Fibroblast of villous mesenchyme (primary cell): ENCODE measurements around the gene YIPF5. TPM values are rescaled to one million over a fixed set of nuclear protein-coding genes. Genes with fewer than 3 reads are reported as not detected.
A peak's percentile ranks its signal among the peaks of the same experiment; 100 is the strongest.

Source experiments
- DNase-seq: peaks from one replicate; pipeline ENCODE4 v3.0.0-alpha.2; 2010; ENCODE audit warnings: low read depth
- H3K4me3 ChIP-seq: 2 replicates; pipeline ENCODE4 v1.5.1; 2011; ENCODE audit warnings: low read depth, mild to moderate bottlenecking, low read length
- CTCF ChIP-seq: IDR thresholded peaks from 2 replicates; pipeline ENCODE4 v1.5.1; 2012; ENCODE audit warnings: low read depth, mild to moderate bottlenecking, low read length; ENCODE audit not compliant: insufficient read depth
- total RNA-seq: library from RNA; depleted of rRNA; stranded (reverse); fragments of >200 nt; gene quantifications from 2 replicates; pipeline ENCODE4 v1.2.3, GENCODE V29; 2012

Gene YIPF5
- total RNA-seq, 1 donor, result 160 TPM

GRCh38 chr5:144187699-144188294 lies 17.3 kb upstream of the YIPF5 start:
- peak; percentile 99 for DNase-seq
- H3K4me3 ChIP-seq, result no peak overlapping the region
- TF ChIP-seq CTCF, result no peak

GRCh38 chr5:144183254-144183889 lies 12.9 kb upstream of the YIPF5 start:
- no peak overlapping the region for H3K4me3 ChIP-seq
- peak; percentile 52 for DNase-seq
- TF ChIP-seq CTCF, result peak; percentile 71

- TF ChIP-seq CTCF, result no peak
- no peak for DNase-seq
- no peak overlapping the region for H3K4me3 ChIP-seq
Observed at GRCh38 chr5:144179226-144179625, 8.8 kb upstream of the YIPF5 start.

- no peak for DNase-seq
- no peak for TF ChIP-seq CTCF
Observed at GRCh38 chr5:144177548-144177947, 7.1 kb upstream of the YIPF5 start.

GRCh38 chr5:144173766-144174165 lies 3.3 kb upstream of the YIPF5 start:
- no peak overlapping the region for H3K4me3 ChIP-seq
- no peak for TF ChIP-seq CTCF
- no peak for DNase-seq

More at GRCh38 chr5:144177548-144177947, 7.1 kb upstream of the YIPF5 start:
- no peak overlapping the region for H3K4me3 ChIP-seq

- peak overlapping the region; percentile 74 for H3K4me3 ChIP-seq
- DNase-seq, result no peak
- no peak for TF ChIP-seq CTCF
Observed at GRCh38 chr5:144169904-144170275, 569 bp downstream of the YIPF5 start.

- no peak for TF ChIP-seq CTCF
- DNase-seq, result no peak
- peak overlapping the region; percentile 74 for H3K4me3 ChIP-seq
Observed at GRCh38 chr5:144167998-144168397, 2.5 kb downstream of the YIPF5 start.
